ENCODE data around the gene ST3GAL4. TPM values are rescaled to one million over a fixed set of nuclear protein-coding genes. Genes with fewer than 3 reads are reported as not detected.

The ST3GAL4 gene
- total and polyA plus RNA-seq, 8 donors: 30.2 to 38.8 (median 34.6) TPM

GRCh38 chr11:126403022-126403581, 47.6 kb downstream of the ST3GAL4 start:
- H3K27me3 ChIP-seq: no peaks in the 10 kb centered on the region
- H3K27ac ChIP-seq: no peak overlapping the region
- TF ChIP-seq CTCF (IDR thresholded peaks at IDR 0.05): no peak
- H3K4me3 ChIP-seq: no peak overlapping the region
- no peak for DNase-seq
- no peak for ATAC-seq
- H3K36me3 ChIP-seq: peaks cover 0 to 16% of the 10 kb centered on the region in 2 donors
- H3K4me1 ChIP-seq: no peaks in the 10 kb centered on the region
- intact Hi-C loops (cut with DNase I): no loop called here
- H3K9me3 ChIP-seq: no peaks in the 10 kb centered on the region

- ATAC-seq (no peak), DNase-seq (no peak)
- H3K4me3 ChIP-seq: no peak overlapping the region
- no peaks in the 10 kb centered on the region for H3K4me1 ChIP-seq
- no peak overlapping the region for H3K27ac ChIP-seq
- peaks cover 0 to 21% of the 10 kb centered on the region in 2 donors for H3K36me3 ChIP-seq
- H3K27me3 ChIP-seq: no peaks in the 10 kb centered on the region
- TF ChIP-seq CTCF (IDR thresholded peaks at IDR 0.05): no peak
- intact Hi-C loops (cut with DNase I): no loop called here
- no peaks in the 10 kb centered on the region for H3K9me3 ChIP-seq
Measured at GRCh38 chr11:126403658-126404057, 48.2 kb downstream of the ST3GAL4 start.

GRCh38 chr11:126404367-126404766, 48.9 kb downstream of the ST3GAL4 start:
- H3K27me3 ChIP-seq: no peaks in the 10 kb centered on the region
- no peaks in the 10 kb centered on the region for H3K4me1 ChIP-seq
- TF ChIP-seq CTCF (IDR thresholded peaks at IDR 0.05): no peak
- ATAC-seq (no peak), DNase-seq (no peak)
- intact Hi-C loops (cut with DNase I): no loop called here
- no peak overlapping the region for H3K27ac ChIP-seq
- H3K9me3 ChIP-seq: no peaks in the 10 kb centered on the region
- no peak overlapping the region for H3K4me3 ChIP-seq
- peaks cover 0 to 28% of the 10 kb centered on the region in 2 donors for H3K36me3 ChIP-seq

GRCh38 chr11:126405374-126405773, 49.9 kb downstream of the ST3GAL4 start:
- intact Hi-C loops (cut with DNase I): no loop called here
- Histone ChIP-seq H3K27me3 (no peaks in the 10 kb centered on the region), H3K4me1 (no peaks in the 10 kb centered on the region), H3K36me3 (peaks cover 0 to 30% of the 10 kb centered on the region in 2 donors), H3K4me3 (no peak overlapping the region), H3K27ac (peak overlapping the region in 1 of 2 donors; percentile 7), H3K9me3 (no peaks in the 10 kb centered on the region)
- peak in 1 of 4 donors; percentile 55 for DNase-seq
- peak; percentile 88 for ATAC-seq
- TF ChIP-seq CTCF (IDR thresholded peaks at IDR 0.05): no peak

- DNase-seq (no peak), ATAC-seq (peak; percentile 56)
- Histone ChIP-seq H3K4me3 (no peak overlapping the region), H3K36me3 (peaks cover 0 to 30% of the 10 kb centered on the region in 2 donors), H3K4me1 (peaks cover 0 to under 1% of the 10 kb centered on the region in 2 donors), H3K9me3 (no peaks in the 10 kb centered on the region), H3K27me3 (no peaks in the 10 kb centered on the region), H3K27ac (peak overlapping the region in 1 of 2 donors; percentile 7)
- no peak for TF ChIP-seq CTCF (IDR thresholded peaks at IDR 0.05)
- intact Hi-C loops (cut with DNase I): no loop called here
Measured at GRCh38 chr11:126405906-126406305, 50.4 kb downstream of the ST3GAL4 start.

Measured in left lung (tissue), 10 donors.